Stomach (tissue), 9 donors: ENCODE measurements around the gene ATP2A3. TPM values are rescaled to one million over a fixed set of nuclear protein-coding genes. Genes with fewer than 3 reads are reported as not detected.
A peak's percentile ranks its signal among the peaks of the same experiment; 100 is the strongest.

Source experiments
- DNase-seq, 2 donors: peaks; one replicate each; pipeline versions ENCODE4 v3.0.0 to v3.0.0-alpha.2; 2013 to 2019
- H3K27ac ChIP-seq, 5 donors: fragments of 200-600 bp in 4 of 5; sonication (generic) in 4 of 5; one replicate each; pipeline ENCODE4 v1.5.1; 2013 to 2019; ENCODE audit warnings: mild to moderate bottlenecking in 1 of 5, moderate library complexity in 1 of 5
- H3K27me3 ChIP-seq, 3 donors: fragments of 200-600 bp; sonication (generic); one replicate each; pipeline ENCODE4 v1.5.1; 2017 to 2019; ENCODE audit warnings: mixed run types in 1 of 3
- H3K36me3 ChIP-seq, 4 donors: fragments of 200-600 bp; sonication (generic); 1 replicate in 3 of 4; 2 replicates in 1 of 4; pipeline ENCODE4 v1.5.1; 2016 to 2019
- H3K4me1 ChIP-seq, 4 donors: fragments of 200-600 bp; sonication (generic); one replicate each; pipeline ENCODE4 v1.5.1; 2016 to 2019
- H3K4me3 ChIP-seq, 4 donors: fragments of 200-600 bp; sonication (generic) in 3 of 4; one replicate each; pipeline ENCODE4 v1.5.1; 2016 to 2019; ENCODE audit warnings: mild to moderate bottlenecking in 1 of 4
- H3K9me3 ChIP-seq, 4 donors: fragments of 200-600 bp; sonication (generic); one replicate each; pipeline ENCODE4 v1.5.1; 2016 to 2019
- CTCF ChIP-seq, 7 experiments: fragments of 450-650 bp in 4 of 7; fragments of 200-600 bp in 3 of 7; sonication (generic) in 3 of 7; IDR thresholded peaks; one replicate each; pipeline ENCODE4 v1.5.1; 2016 to 2019; ENCODE audit warnings: antibody characterized with exemption in 7 of 7, control low read depth in 2 of 7, mild to moderate bottlenecking in 1 of 7
- EP300 ChIP-seq: sonication (generic); formaldehyde crosslinking; IDR thresholded peaks from one replicate; pipeline ENCODE4 v1.6.1; 2017; ENCODE audit warnings: antibody characterized with exemption
- POLR2A ChIP-seq, 4 donors: fragments of 450-650 bp; IDR thresholded peaks; one replicate each; pipeline ENCODE4 v1.6.1; 2016; ENCODE audit warnings: antibody characterized with exemption in 4 of 4, control low read depth in 2 of 4, mild to moderate bottlenecking in 1 of 4, moderate library complexity in 1 of 4
- POLR2AphosphoS5 ChIP-seq, 3 donors: sonication (generic); formaldehyde crosslinking; IDR thresholded peaks; one replicate each; pipeline ENCODE4 v1.6.1; 2016; ENCODE audit warnings: antibody characterized with exemption in 3 of 3
- WGBS, 5 donors: extraction: QIAGEN DNeasy Blood & Tissue Kit in 3 of 5; methylation state at CpG; one replicate each; pipeline versions ENCODE4 v1.1.5 to v1.1.7; 2013 to 2018; 5-methylcytosine and 5-hydroxymethylcytosine counted together
- intact Hi-C: fragments of 100-400 bp; cut with DNase I; formaldehyde crosslinking; loops from one replicate; pipeline ENCODE4 v1.15.1; 2023; ENCODE audit warnings: low total_unique reads
- polyA plus RNA-seq, 3 donors: library from polyadenylated mRNA; stranded (reverse); fragments of 200-250 nt; gene quantifications; one replicate each; pipeline ENCODE4 v1.2.3, GENCODE V29; 2013
- total RNA-seq, 5 donors: library from RNA; depleted of rRNA; stranded (reverse); fragments of >200 nt; gene quantifications; one replicate each; pipeline versions ENCODE4 v1.1.0 to v1.2.3, GENCODE V29; 2014 to 2016
- donor health status: healthy with polysubstance abuse.
- donor health status: Bipolar disorder and iron deficiency.
- donor health status: healthy.

The ATP2A3 gene
- total and polyA plus RNA-seq, 8 donors, result 10.4 to 1,069 (median 64.1) TPM

GRCh38 chr17:4003501-4004421, 39.5 kb upstream of the ATP2A3 start:
- Histone ChIP-seq H3K4me1 (peaks cover 20 to 63% (median 45%) of the 10 kb centered on the region in 4 donors), H3K27ac (peak overlapping the region in 4 of 5 donors; percentile 63 to 77 (median 73)), H3K27me3 (peaks cover 0 to 2% (median 0%) of the 10 kb centered on the region in 3 donors), H3K36me3 (peaks cover 32 to 39% (median 37%) of the 10 kb centered on the region in 4 donors), H3K4me3 (no peak overlapping the region), H3K9me3 (no peaks in the 10 kb centered on the region)
- no peak for TF ChIP-seq CTCF (IDR thresholded peaks at IDR 0.05)
- TF ChIP-seq POLR2AphosphoS5 (IDR thresholded peaks at IDR 0.05), result peak in 2 of 3 donors; percentile 36 to 47
- WGBS, 5 donors, result 38 to 82% (median 61%) methylated on average over 29 to 46 of the region's 46 CpGs
- intact Hi-C loops, result no loop called here
- peak; percentile 81 to 90 for DNase-seq

- H3K27ac ChIP-seq, result peak overlapping the region in 4 of 5 donors; percentile 63 to 77 (median 73)
- WGBS, 5 donors, result 86 to 93% (median 92%) methylated on average over 9 to 21 of the region's 21 CpGs
- TF ChIP-seq EP300 (no peak), POLR2A (IDR thresholded peaks at IDR 0.05) (no peak), POLR2AphosphoS5 (IDR thresholded peaks at IDR 0.05) (no peak), CTCF (IDR thresholded peaks at IDR 0.05) (no peak)
- peaks cover 0 to 6% (median 0%) of the 10 kb centered on the region in 3 donors for H3K27me3 ChIP-seq
- no peaks in the 10 kb centered on the region for H3K9me3 ChIP-seq
- peaks cover 28 to 33% (median 30%) of the 10 kb centered on the region in 4 donors for H3K36me3 ChIP-seq
- DNase-seq, result peak in 1 of 2 donors; percentile 32
- H3K4me1 ChIP-seq, result peaks cover 20 to 62% (median 44%) of the 10 kb centered on the region in 4 donors
- intact Hi-C loops, result no loop called here
- no peak overlapping the region for H3K4me3 ChIP-seq
Measured at GRCh38 chr17:4003131-4003500, 38.9 kb upstream of the ATP2A3 start.

DNA sequence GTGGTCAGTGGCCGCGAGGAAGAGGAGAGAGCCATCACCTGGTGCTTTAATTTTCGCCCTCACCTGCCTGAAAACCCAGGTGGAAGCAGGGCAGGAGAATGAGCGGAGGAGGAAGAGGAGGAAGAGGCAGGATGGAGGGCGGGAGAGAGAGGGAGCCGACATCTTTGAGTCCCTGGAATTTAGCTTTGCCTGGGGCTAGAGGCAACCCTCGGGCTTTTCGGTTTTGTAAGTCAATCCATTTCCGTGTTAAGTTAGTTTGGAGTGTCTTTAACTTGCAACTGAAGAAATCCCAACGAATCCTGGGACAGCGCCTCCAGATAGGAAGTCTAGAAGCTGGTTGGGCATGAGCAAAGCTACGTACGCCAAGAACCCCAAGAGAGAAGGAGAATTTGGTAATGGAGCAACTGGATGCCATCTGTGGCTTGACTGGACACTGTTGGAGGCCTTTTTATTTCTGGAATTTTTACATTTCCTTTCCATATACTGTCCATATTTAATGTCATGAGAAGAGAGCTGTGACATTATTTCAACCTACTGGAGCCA, 36.9 kb upstream of the ATP2A3 start:
- H3K4me3 ChIP-seq, result no peak overlapping the region
- H3K27me3 ChIP-seq, result peaks cover 0 to 6% (median 0%) of the 10 kb centered on the region in 3 donors
- H3K27ac ChIP-seq, result no peak overlapping the region
- H3K9me3 ChIP-seq, result no peaks in the 10 kb centered on the region
- 67 to 85% (median 72%) methylated on average over 13 of the region's 13 CpGs for WGBS, 5 donors
- H3K4me1 ChIP-seq, result peaks cover 20 to 42% (median 33%) of the 10 kb centered on the region in 4 donors
- TF ChIP-seq POLR2AphosphoS5 (IDR thresholded peaks at IDR 0.05) (no peak), POLR2A (IDR thresholded peaks at IDR 0.05) (no peak), CTCF (IDR thresholded peaks at IDR 0.05) (no peak), EP300 (no peak)
- DNase-seq, result no peak
- peaks cover 10 to 13% (median 12%) of the 10 kb centered on the region in 4 donors for H3K36me3 ChIP-seq
- intact Hi-C loops, result no loop called here

DNA sequence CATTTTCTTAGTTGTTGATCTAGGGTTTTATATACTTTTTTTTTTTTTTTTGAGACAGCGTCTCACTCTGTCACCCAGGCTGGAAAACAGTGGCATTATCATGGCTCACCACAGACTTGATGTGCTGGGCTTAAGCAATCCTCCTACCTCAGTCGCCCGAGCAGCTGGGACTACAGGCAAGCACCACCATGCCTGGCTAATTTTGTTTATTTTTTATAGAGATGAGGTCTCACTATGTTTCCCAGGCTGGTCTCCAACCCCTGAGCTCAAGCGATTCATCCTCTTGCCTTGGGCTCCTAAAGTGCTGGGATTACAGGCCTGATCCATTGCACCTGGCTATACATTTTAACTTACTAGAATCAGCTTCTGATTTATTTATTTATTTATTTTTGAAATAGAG, 34.2 kb upstream of the ATP2A3 start:
- no peak for DNase-seq
- no peak overlapping the region for H3K4me3 ChIP-seq
- TF ChIP-seq POLR2AphosphoS5 (IDR thresholded peaks at IDR 0.05) (no peak), POLR2A (IDR thresholded peaks at IDR 0.05) (no peak), CTCF (IDR thresholded peaks at IDR 0.05) (no peak), EP300 (no peak)
- H3K9me3 ChIP-seq, result peaks cover 0 to 9% (median 7%) of the 10 kb centered on the region in 4 donors
- no peak overlapping the region for H3K27ac ChIP-seq
- peaks cover 12 to 15% (median 14%) of the 10 kb centered on the region in 4 donors for H3K4me1 ChIP-seq
- 84 to 97% (median 94%) methylated on average over 4 of the region's 4 CpGs for WGBS, 5 donors
- intact Hi-C loops, result no loop called here
- H3K27me3 ChIP-seq, result peaks cover 0 to 6% (median 0%) of the 10 kb centered on the region in 3 donors
- H3K36me3 ChIP-seq, result no peaks in the 10 kb centered on the region
